Liver (tissue), 3 donors: ENCODE data around the gene TENT5C.

ENCODE experiments used
- SP1 ChIP-seq: IDR thresholded peaks from 2 replicates; pipeline ENCODE4 v1.6.1; 2018; ENCODE audit warnings: antibody characterized with exemption, mild to moderate bottlenecking
- TF ChIP-seq, protein P1 (sequence below): fragments of 150-350 bp; IDR thresholded peaks from 2 replicates; pipeline ENCODE4 v1.5.1; 2017; ENCODE audit warnings: improper control_type of control experiment, low read depth, low read length; ENCODE audit not compliant: missing input control
- TF ChIP-seq, protein P2 (sequence below): IDR thresholded peaks from 2 replicates; pipeline ENCODE4 v1.6.1; 2016; ENCODE audit warnings: antibody characterized with exemption, mild to moderate bottlenecking
- donor health status: healthy.
- donor health status: healthy.

DNA sequence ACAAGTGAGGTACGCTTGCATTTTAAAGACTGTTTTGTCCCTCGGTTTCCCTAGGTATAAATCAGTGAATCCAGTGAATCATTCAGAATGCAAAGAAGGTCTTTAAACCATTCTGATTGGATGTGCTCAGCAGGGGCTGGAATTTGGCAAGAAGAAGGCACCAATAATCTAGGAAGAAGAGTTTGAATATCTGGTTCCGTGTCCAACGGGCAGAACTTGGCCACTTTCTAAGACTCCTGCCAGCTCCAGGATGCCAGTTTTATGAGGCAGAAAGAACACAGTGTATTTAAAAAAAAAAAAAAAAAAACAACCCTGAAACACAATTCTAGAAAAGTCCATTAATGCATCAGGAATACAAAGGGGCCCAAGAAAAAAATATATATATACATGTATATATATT, 3.0 kb upstream of the TENT5C start:
- TF ChIP-seq, protein P1, sequence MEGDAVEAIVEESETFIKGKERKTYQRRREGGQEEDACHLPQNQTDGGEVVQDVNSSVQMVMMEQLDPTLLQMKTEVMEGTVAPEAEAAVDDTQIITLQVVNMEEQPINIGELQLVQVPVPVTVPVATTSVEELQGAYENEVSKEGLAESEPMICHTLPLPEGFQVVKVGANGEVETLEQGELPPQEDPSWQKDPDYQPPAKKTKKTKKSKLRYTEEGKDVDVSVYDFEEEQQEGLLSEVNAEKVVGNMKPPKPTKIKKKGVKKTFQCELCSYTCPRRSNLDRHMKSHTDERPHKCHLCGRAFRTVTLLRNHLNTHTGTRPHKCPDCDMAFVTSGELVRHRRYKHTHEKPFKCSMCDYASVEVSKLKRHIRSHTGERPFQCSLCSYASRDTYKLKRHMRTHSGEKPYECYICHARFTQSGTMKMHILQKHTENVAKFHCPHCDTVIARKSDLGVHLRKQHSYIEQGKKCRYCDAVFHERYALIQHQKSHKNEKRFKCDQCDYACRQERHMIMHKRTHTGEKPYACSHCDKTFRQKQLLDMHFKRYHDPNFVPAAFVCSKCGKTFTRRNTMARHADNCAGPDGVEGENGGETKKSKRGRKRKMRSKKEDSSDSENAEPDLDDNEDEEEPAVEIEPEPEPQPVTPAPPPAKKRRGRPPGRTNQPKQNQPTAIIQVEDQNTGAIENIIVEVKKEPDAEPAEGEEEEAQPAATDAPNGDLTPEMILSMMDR, result no peak
- TF ChIP-seq SP1, result no peak
- TF ChIP-seq, protein P2, sequence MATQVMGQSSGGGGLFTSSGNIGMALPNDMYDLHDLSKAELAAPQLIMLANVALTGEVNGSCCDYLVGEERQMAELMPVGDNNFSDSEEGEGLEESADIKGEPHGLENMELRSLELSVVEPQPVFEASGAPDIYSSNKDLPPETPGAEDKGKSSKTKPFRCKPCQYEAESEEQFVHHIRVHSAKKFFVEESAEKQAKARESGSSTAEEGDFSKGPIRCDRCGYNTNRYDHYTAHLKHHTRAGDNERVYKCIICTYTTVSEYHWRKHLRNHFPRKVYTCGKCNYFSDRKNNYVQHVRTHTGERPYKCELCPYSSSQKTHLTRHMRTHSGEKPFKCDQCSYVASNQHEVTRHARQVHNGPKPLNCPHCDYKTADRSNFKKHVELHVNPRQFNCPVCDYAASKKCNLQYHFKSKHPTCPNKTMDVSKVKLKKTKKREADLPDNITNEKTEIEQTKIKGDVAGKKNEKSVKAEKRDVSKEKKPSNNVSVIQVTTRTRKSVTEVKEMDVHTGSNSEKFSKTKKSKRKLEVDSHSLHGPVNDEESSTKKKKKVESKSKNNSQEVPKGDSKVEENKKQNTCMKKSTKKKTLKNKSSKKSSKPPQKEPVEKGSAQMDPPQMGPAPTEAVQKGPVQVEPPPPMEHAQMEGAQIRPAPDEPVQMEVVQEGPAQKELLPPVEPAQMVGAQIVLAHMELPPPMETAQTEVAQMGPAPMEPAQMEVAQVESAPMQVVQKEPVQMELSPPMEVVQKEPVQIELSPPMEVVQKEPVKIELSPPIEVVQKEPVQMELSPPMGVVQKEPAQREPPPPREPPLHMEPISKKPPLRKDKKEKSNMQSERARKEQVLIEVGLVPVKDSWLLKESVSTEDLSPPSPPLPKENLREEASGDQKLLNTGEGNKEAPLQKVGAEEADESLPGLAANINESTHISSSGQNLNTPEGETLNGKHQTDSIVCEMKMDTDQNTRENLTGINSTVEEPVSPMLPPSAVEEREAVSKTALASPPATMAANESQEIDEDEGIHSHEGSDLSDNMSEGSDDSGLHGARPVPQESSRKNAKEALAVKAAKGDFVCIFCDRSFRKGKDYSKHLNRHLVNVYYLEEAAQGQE, result no peak
